Esophagus muscularis mucosa (tissue), 3 donors: ENCODE measurements around the gene BSN.

Experiments used
- POLR2A ChIP-seq: fragments of 450-650 bp; IDR thresholded peaks from one replicate; pipeline ENCODE4 v1.6.1; 2017; ENCODE audit warnings: antibody characterized with exemption, moderate library complexity, mild to moderate bottlenecking, low read depth
- TF ChIP-seq, protein P1 (sequence below), 3 experiments: fragments of 200-600 bp in 2 of 3; fragments of 450-650 bp in 1 of 3; sonication (generic) in 2 of 3; IDR thresholded peaks; one replicate each; pipeline ENCODE4 v1.5.1; 2017 to 2019; ENCODE audit warnings: antibody characterized with exemption in 3 of 3, mild to moderate bottlenecking in 2 of 3, moderate library complexity in 1 of 3

DNA sequence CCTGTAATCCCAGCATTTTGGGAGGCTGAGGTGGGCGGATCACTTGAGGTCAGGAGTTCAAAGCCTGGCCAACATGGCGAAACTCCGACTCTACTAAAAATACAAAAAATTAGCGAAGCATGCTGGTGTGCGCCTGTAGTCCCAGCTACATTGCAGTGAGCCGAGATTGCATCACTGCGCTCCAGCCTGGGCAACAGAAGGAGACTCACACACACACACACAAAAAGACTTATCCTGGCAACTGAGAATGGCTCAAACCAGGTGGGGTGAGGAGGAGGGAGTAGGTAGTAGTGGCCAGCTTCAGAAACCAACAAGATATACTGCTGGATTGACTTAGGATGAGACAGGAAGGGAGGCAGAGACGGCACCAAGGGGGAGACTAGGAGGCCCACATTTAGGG is 66.5 kb downstream of the BSN start:
- TF ChIP-seq, protein P1, sequence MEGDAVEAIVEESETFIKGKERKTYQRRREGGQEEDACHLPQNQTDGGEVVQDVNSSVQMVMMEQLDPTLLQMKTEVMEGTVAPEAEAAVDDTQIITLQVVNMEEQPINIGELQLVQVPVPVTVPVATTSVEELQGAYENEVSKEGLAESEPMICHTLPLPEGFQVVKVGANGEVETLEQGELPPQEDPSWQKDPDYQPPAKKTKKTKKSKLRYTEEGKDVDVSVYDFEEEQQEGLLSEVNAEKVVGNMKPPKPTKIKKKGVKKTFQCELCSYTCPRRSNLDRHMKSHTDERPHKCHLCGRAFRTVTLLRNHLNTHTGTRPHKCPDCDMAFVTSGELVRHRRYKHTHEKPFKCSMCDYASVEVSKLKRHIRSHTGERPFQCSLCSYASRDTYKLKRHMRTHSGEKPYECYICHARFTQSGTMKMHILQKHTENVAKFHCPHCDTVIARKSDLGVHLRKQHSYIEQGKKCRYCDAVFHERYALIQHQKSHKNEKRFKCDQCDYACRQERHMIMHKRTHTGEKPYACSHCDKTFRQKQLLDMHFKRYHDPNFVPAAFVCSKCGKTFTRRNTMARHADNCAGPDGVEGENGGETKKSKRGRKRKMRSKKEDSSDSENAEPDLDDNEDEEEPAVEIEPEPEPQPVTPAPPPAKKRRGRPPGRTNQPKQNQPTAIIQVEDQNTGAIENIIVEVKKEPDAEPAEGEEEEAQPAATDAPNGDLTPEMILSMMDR (IDR thresholded peaks at IDR 0.05), result no peak
- TF ChIP-seq POLR2A, result no peak
